ENCODE data around the gene PXMP2.
"Not testable (repeated sequence)": the region's sequence is repeated elsewhere in the genome, so short reads cannot be mapped to it uniquely, and the experiment has no call there.

Gene PXMP2

DNA sequence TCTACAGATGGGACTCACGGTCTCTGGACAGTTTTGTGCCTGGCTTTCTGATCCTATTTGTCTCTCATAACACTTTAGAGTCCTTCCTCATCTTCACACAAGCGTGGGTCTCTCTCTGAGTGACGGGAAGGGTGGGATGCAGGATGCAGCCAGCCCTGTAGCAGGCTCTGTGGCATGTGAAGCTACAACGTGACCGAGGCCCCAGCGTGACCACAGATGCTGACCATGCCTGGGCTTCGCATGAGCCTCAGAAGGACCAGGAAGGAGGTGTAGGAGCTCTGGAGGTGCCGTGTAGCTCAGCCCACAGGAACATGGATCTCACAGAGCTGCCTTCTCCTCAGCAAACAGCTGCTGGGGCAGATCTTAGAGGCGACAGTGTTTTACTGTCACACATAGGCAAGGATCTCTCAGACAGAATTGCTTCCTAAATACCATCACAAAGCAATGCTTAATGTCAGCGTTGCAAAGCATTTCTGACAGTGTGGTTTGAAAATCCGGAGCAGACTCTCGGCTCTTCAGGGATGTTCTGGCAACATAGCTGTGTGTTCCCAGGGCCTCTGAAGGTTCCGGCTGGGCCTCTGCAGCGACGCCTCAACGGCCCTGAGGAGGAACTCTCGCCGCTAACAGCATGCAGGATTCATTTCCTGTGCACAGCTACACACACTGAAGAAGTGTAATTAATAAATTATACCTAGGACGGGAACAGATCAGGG lies 52.4 kb downstream of the PXMP2 start:
- Mint-ChIP-seq H3K4me1 (peaks cover 8% of the 10 kb centered on the region), H3K9me3 (peaks cover 0 to 3% of the 10 kb centered on the region in 2 donors), H3K4me3 (no peak overlapping the region), H3K27ac (peak overlapping the region in 1 of 2 donors; percentile 59), H3K27me3 (no peaks in the 10 kb centered on the region)
- ATAC-seq (no peak), DNase-seq (no peak)

GRCh38 chr12:132740313-132740646 lies 52.9 kb downstream of the PXMP2 start:
- H3K4me3 Mint-ChIP-seq: no peak overlapping the region
- peaks cover 8% of the 10 kb centered on the region for H3K4me1 Mint-ChIP-seq
- ATAC-seq (no peak), DNase-seq (no peak)
- peaks cover 0 to 3% of the 10 kb centered on the region in 2 donors for H3K9me3 Mint-ChIP-seq
- no peaks in the 10 kb centered on the region for H3K27me3 Mint-ChIP-seq
- H3K27ac Mint-ChIP-seq: peak overlapping the region in 1 of 2 donors; percentile 59

DNA sequence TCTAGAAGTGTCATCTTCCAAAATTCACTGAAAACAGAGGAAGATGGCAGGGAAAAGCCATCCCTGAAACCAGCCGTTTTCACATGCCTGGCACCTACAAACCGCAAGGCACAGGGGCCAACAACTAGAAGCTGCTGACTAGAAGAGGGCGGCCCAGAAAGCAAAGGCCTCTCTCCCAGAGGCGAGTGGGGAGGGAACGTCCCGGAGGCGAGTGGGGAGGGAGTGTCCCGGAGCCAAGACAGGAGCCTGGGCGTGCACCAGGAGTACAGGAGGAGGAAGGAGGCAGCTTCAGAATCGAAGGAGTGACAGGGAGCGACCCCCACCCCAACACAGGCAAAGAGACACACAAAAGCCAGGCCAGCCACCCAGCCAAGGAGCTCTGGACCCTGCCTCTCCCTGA lies 53.3 kb downstream of the PXMP2 start:
- no peak for DNase-seq
- Mint-ChIP-seq H3K4me3 (no peak overlapping the region), H3K4me1 (peaks cover 8% of the 10 kb centered on the region), H3K27me3 (no peaks in the 10 kb centered on the region), H3K9me3 (peaks cover 0 to 3% of the 10 kb centered on the region in 2 donors), H3K27ac (peak overlapping the region in 1 of 2 donors; percentile 59)
- ATAC-seq: no peak

DNA sequence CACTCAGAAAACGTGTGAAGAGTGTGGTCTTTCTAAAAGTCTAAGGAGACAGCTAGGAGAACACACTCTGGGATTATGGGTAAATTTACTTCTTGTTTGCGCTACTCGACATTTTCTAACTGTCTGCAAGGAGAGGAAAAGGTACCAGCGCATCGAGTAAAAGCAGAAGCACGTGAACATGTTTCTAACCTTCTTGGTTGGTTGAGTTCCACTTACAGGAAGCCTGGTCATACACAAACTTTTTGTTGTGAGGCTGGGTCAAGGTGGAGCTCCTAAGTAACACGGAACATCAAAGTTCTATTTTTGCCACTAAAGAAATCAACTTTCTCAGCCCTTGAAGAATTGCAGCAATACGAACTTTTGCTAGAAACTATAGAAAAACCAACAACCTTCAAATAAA lies 54.2 kb downstream of the PXMP2 start:
- Mint-ChIP-seq H3K9me3 (peaks cover 0 to 3% of the 10 kb centered on the region in 2 donors), H3K4me3 (no peak overlapping the region), H3K4me1 (peaks cover 8% of the 10 kb centered on the region)

DNA sequence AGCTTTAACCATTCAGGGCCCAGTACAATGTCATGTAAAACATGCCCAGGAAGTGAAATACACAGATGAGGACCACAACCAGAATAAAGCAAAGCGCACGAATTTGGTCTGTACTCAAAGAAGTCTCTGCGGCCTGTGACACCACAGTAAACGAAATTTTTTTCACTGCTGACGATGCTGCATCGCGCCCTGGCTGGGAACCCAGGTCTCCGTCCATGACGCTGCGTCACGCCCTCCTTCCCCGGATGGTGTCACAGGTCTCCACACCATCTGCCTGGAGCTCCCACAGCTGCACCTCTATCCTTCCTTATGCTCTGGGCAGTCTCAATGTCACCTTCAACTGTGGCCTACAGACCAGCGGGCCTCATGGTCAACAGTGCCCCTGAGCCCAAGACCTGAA lies 56.4 kb downstream of the PXMP2 start:
- peaks cover 13% of the 10 kb centered on the region for H3K4me1 Mint-ChIP-seq
- ATAC-seq: no peak
- H3K27ac Mint-ChIP-seq: no peak overlapping the region

More for the DNA sequence above, 54.2 kb downstream of the PXMP2 start:
- Mint-ChIP-seq H3K27me3 (no peaks in the 10 kb centered on the region), H3K27ac (no peak overlapping the region)
- no peak for ATAC-seq
- DNase-seq: no peak

GRCh38 chr12:132746613-132747012 lies 59.2 kb downstream of the PXMP2 start:
- DNase-seq: no peak
- H3K4me3 Mint-ChIP-seq: no peak overlapping the region
- no peak overlapping the region for H3K27ac Mint-ChIP-seq
- H3K4me1 Mint-ChIP-seq: peaks cover 13% of the 10 kb centered on the region
- no peak for ATAC-seq
- H3K27me3 Mint-ChIP-seq: no peaks in the 10 kb centered on the region
- H3K9me3 Mint-ChIP-seq: peaks cover 0 to 3% of the 10 kb centered on the region in 2 donors

More for the DNA sequence above, 56.4 kb downstream of the PXMP2 start:
- Mint-ChIP-seq H3K27me3 (no peaks in the 10 kb centered on the region), H3K9me3 (peaks cover 0 to 3% of the 10 kb centered on the region in 2 donors), H3K4me3 (no peak overlapping the region)
- DNase-seq: no peak

DNA sequence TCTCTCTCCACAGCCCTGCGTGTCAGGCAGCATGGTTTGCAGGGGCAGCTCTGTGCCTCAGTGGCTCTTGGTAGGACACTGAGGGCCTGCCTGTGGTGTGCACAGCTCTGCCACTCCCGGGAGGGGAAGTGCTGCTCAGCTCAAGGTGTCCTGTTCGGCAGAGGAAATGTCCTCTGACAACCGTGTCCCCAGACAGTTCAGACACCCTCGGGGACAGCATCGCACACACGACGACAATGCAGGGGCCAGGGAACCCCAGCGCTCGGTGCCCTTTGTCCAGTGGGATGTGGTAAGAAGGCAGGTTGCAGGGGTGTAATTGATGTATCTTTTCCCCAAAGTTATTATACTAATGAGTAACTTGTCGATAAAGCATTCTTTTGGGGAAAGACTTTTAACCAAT lies 60.0 kb downstream of the PXMP2 start:
- H3K4me3 Mint-ChIP-seq: no peak overlapping the region
- no peak for DNase-seq
- H3K4me1 Mint-ChIP-seq: peaks cover 13% of the 10 kb centered on the region
- ATAC-seq: no peak
- peaks cover 0 to 3% of the 10 kb centered on the region in 2 donors for H3K9me3 Mint-ChIP-seq
- H3K27me3 Mint-ChIP-seq: no peaks in the 10 kb centered on the region
- peak overlapping the region in 1 of 2 donors; percentile 33 for H3K27ac Mint-ChIP-seq

DNA sequence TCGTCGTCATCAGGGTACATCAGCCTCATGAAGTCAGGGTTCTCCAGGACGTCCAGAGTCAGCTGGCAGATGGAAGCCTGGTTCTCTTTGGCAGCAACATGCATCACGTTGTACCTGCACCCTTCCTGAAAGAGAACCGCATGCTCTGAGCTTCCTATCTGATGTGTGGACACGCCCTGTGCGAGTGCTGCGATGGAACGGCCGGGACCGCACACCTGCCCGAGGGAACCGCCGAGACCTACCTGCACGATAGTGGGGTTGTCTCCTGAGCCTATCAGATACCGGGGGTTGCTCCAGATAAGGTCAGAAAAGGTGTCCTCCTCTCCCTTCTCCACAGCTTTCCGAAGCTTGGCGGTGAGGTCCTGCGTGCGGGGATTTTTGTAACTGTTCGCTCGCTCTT lies 60.5 kb downstream of the PXMP2 start:
- H3K27me3 Mint-ChIP-seq: no peaks in the 10 kb centered on the region
- no peaks in the 10 kb centered on the region for H3K9me3 Mint-ChIP-seq
- no peak for DNase-seq
- peaks cover 13% of the 10 kb centered on the region for H3K4me1 Mint-ChIP-seq
- ATAC-seq: no peak
- H3K27ac Mint-ChIP-seq: no peak overlapping the region
- no peak overlapping the region for H3K4me3 Mint-ChIP-seq

DNA sequence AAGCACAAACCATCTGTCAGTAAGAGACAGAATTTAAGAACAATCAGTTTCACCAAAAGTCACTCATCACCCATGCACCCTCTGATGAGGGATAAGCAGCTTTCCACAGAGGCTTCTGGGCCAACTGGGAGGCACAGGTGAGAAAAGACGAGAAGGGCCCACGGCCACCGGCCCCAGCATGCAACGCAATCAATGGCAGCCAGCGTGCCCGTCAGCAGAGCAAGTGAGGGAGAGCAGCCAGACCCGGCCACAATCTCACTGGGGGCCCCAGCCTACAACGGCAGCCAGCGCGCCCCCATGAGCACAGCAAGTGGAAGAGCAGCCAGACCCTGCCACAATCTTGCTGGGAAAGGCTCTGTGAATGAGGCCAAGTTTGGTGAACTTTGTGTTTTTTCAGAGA lies 60.9 kb downstream of the PXMP2 start:
- H3K27me3 Mint-ChIP-seq: no peaks in the 10 kb centered on the region
- H3K4me3 Mint-ChIP-seq: no peak overlapping the region
- H3K27ac Mint-ChIP-seq: peak overlapping the region in 1 of 2 donors; percentile 52
- peaks cover 13% of the 10 kb centered on the region for H3K4me1 Mint-ChIP-seq
- H3K9me3 Mint-ChIP-seq: no peaks in the 10 kb centered on the region
- ATAC-seq (no peak), DNase-seq (no peak)

DNA sequence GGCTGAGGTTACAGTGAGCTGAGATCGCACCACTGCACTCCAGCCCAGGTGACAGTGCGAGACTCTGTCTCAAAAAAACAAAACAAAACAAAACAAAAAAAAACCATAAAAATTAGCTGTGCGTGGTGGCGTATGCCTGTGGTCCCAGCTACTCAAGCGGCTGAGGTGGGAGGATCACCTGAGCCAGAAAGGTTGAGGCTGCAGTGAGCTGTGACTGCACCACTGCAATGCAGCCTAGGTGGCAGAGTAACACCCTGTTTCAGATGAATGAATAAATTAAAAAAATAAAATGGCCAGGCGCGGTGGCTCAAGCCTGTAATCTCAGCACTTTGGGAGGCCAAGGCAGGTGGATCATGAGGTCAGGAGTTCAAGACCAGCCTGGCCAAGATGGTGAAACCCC lies 66.3 kb downstream of the PXMP2 start:
- ATAC-seq, H3K9me3 Mint-ChIP-seq, H3K27me3 Mint-ChIP-seq, DNase-seq, H3K4me3 Mint-ChIP-seq: not testable (repeated sequence)
- Mint-ChIP-seq H3K27ac (peak overlapping the region in 1 of 2 donors; percentile 59), H3K4me1 (peaks cover 15% of the 10 kb centered on the region)

DNA sequence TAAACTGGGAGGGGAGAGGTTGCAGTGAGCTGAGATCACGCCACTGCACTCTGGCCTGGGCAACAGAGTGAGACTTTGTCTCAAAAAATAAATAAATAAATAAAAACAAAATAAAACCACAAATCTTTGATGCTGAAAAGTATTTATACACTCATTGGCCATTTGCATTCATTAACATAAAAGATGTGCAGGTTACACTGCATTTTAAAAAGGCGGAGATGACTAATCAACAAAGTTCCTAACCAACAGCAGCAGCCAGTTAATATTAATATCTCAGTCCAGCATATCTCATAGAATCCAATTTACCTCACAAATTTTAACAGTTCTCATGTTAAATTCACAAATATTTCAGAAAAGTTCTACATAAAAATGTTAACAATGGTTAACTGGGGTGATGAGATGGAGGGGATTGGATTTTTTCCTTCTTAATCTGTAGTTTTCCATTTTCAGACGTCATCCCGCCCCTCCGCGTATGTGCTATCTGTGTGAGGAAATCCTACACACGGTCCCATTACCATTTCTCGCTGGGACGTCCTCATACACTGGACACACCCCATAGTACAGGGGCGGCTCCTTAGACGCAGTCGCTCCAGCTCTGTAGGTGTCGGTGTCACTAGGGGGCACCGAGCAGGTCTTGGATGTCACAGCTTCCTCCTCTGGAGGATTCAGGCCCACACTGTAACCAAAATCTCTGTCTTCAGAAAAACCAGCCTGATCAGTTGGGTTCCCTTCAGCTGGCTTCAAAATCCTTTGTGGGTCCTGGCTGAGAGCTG lies 67.0 kb downstream of the PXMP2 start:
- no peak for ATAC-seq

More for the DNA sequence above, 67.0 kb downstream of the PXMP2 start:
- DNase-seq: no peak
- Mint-ChIP-seq H3K27ac (no peak overlapping the region), H3K27me3 (no peaks in the 10 kb centered on the region), H3K4me3 (no peak overlapping the region), H3K4me1 (peaks cover 15% of the 10 kb centered on the region), H3K9me3 (no peaks in the 10 kb centered on the region)
